ENCODE data around the gene SKAP1.

Gene SKAP1

GRCh38 chr17:48330421-48330820 lies 99.6 kb downstream of the SKAP1 start:
- Histone ChIP-seq H3K4me3 (ENCODE audit: low read length, poor library complexity, severe bottlenecking) (peak overlapping the region; percentile 72), H3K9me2 (replicated peaks; ENCODE audit: low read depth, low read length) (no peaks in the 10 kb centered on the region), H3K9ac (ENCODE audit: low read depth, low read length, poor library complexity, severe bottlenecking) (peak overlapping the region; percentile 73), H2AFZ (ENCODE audit: low read length) (peak overlapping the region; percentile 55), H3K36me3 (ENCODE audit: insufficient read depth, low read length) (no peaks in the 10 kb centered on the region), H3K27me3 (ENCODE audit: insufficient read depth, low read length, poor library complexity, severe bottlenecking) (no peaks in the 10 kb centered on the region), H3K4me2 (ENCODE audit: low read depth, low read length, poor library complexity, severe bottlenecking) (peak overlapping the region; percentile 82), H4K20me1 (ENCODE audit: insufficient read depth, low read length, poor library complexity, severe bottlenecking) (no peaks in the 10 kb centered on the region), H3K79me2 (ENCODE audit: insufficient read depth, low read length) (peaks cover 24% of the 10 kb centered on the region), H3F3A (ENCODE audit: low read depth) (peaks cover 19% of the 10 kb centered on the region), H3K9me3 (ENCODE audit: insufficient read depth, low read depth, low read length) (no peaks in the 10 kb centered on the region), H3K4me1 (ENCODE audit: insufficient read depth, low read length, poor library complexity, severe bottlenecking) (peaks cover 63% of the 10 kb centered on the region)
- TF ChIP-seq CTCF (conservative IDR thresholded peaks at IDR 0.05; ENCODE audit: low read length) (no peak), EZH2phosphoT487 (IDR thresholded peaks at IDR 0.05; ENCODE audit: borderline replicate concordance) (no peak)

GRCh38 chr17:48328457-48328856 lies 101.6 kb downstream of the SKAP1 start:
- Histone ChIP-seq H3K27me3 (ENCODE audit: insufficient read depth, low read length, poor library complexity, severe bottlenecking) (no peaks in the 10 kb centered on the region), H3K36me3 (ENCODE audit: insufficient read depth, low read length) (no peaks in the 10 kb centered on the region), H2AFZ (ENCODE audit: low read length) (no peak overlapping the region), H3K9me2 (replicated peaks; ENCODE audit: low read depth, low read length) (no peaks in the 10 kb centered on the region), H3K4me1 (ENCODE audit: insufficient read depth, low read length, poor library complexity, severe bottlenecking) (peaks cover 46% of the 10 kb centered on the region), H3K9ac (ENCODE audit: low read depth, low read length, poor library complexity, severe bottlenecking) (no peak overlapping the region), H3F3A (ENCODE audit: low read depth) (peaks cover 19% of the 10 kb centered on the region), H3K4me2 (ENCODE audit: low read depth, low read length, poor library complexity, severe bottlenecking) (peak overlapping the region; percentile 21), H3K79me2 (ENCODE audit: insufficient read depth, low read length) (0 out of 2 replicates have a peak, but pooled peaks cover 15% of the 10 kb centered on the region), H3K4me3 (ENCODE audit: low read length, poor library complexity, severe bottlenecking) (no peak overlapping the region), H3K9me3 (ENCODE audit: insufficient read depth, low read depth, low read length) (no peaks in the 10 kb centered on the region), H4K20me1 (ENCODE audit: insufficient read depth, low read length, poor library complexity, severe bottlenecking) (no peaks in the 10 kb centered on the region)
- TF ChIP-seq EZH2phosphoT487 (IDR thresholded peaks at IDR 0.05; ENCODE audit: borderline replicate concordance) (no peak), CTCF (conservative IDR thresholded peaks at IDR 0.05; ENCODE audit: low read length) (no peak)

DNA sequence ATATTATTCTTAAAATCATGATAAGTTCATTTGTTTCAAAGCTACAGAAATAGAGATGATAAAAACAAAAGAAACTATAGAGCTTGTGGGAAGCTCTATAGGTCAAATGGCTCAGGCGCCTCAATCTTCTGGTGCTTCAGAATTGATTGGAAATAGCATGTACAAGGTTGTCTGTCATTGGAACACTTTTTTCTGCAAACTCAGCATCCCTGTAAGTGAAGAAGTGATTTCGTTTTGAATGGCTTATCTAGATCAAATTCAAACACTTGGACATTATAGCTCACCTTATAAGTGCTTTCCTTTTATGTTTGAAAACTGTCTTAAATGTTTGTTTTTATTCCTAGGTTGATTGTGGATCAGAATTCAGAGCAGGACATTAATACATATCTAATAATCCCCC lies 103.7 kb downstream of the SKAP1 start:
- H3K9ac ChIP-seq (ENCODE audit: low read depth, low read length, poor library complexity, severe bottlenecking): no peak overlapping the region
- H3K4me2 ChIP-seq (ENCODE audit: low read depth, low read length, poor library complexity, severe bottlenecking): no peak overlapping the region
- H3K27me3 ChIP-seq (ENCODE audit: insufficient read depth, low read length, poor library complexity, severe bottlenecking): no peaks in the 10 kb centered on the region
- 0 out of 2 replicates have a peak, but pooled peaks cover 2% of the 10 kb centered on the region for H3K79me2 ChIP-seq (ENCODE audit: insufficient read depth, low read length)
- TF ChIP-seq CTCF (conservative IDR thresholded peaks at IDR 0.05; ENCODE audit: low read length): no peak
- TF ChIP-seq EZH2phosphoT487 (IDR thresholded peaks at IDR 0.05; ENCODE audit: borderline replicate concordance): no peak
- peaks cover 34% of the 10 kb centered on the region for H3K4me1 ChIP-seq (ENCODE audit: insufficient read depth, low read length, poor library complexity, severe bottlenecking)
- no peaks in the 10 kb centered on the region for H3K9me2 ChIP-seq (replicated peaks; ENCODE audit: low read depth, low read length)
- H3K36me3 ChIP-seq (ENCODE audit: insufficient read depth, low read length): no peaks in the 10 kb centered on the region
- no peaks in the 10 kb centered on the region for H4K20me1 ChIP-seq (ENCODE audit: insufficient read depth, low read length, poor library complexity, severe bottlenecking)
- no peaks in the 10 kb centered on the region for H3K9me3 ChIP-seq (ENCODE audit: insufficient read depth, low read depth, low read length)
- H3F3A ChIP-seq (ENCODE audit: low read depth): peaks cover 10% of the 10 kb centered on the region
- peak overlapping the region; percentile 34; the same call in 1 of the 2 replicates for H2AFZ ChIP-seq (ENCODE audit: low read length)
- H3K4me3 ChIP-seq (ENCODE audit: low read length, poor library complexity, severe bottlenecking): no peak overlapping the region
